LNCAP (cell line): ENCODE measurements around the gene BSND.

Experiments used
- TF ChIP-seq, protein P1 (sequence below): fragments of 450-650 bp; IDR thresholded peaks from 2 replicates; pipeline ENCODE4 v1.5.1; 2017; ENCODE audit warnings: mild to moderate bottlenecking

BSND gene

DNA sequence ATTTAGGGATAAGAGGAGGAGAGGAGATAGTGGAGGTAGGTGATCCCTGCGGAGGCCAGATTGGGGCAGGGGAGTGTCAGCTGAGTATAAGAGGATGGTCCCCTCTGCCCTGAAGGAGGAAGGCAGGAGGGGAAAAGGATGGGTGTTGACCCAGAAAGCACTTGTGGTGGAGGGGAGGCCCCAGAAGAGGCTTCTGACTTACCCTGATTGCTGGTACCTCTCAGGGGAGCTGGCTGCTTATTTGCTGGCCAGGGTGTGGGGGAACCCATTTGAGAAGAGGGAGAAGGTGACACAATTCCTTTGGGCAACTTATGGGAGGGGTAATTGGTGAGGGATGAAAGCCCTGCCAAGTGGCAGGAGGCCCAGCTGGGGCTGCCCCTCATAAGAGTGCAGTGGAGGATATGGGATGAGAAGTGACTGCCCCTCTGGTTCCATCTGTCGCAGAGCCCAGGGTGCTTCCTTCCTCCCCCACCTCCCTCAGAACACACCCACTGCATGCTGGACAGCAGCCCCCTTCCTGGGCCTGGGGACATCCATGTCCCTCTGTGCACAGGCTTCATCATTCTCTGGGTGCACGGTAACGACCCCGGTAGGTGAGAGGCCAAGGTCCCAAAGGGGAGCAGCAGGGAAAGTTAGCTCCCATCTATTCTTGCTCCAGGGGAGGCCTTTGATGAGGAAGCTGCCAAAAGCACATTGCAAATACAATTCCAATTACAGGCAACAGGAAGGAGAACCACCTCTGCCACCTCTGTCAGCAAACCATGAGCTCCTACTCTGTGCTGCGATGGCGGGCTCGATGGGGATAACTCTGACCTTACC is 39.2 kb downstream of the BSND start:
- TF ChIP-seq, protein P1, sequence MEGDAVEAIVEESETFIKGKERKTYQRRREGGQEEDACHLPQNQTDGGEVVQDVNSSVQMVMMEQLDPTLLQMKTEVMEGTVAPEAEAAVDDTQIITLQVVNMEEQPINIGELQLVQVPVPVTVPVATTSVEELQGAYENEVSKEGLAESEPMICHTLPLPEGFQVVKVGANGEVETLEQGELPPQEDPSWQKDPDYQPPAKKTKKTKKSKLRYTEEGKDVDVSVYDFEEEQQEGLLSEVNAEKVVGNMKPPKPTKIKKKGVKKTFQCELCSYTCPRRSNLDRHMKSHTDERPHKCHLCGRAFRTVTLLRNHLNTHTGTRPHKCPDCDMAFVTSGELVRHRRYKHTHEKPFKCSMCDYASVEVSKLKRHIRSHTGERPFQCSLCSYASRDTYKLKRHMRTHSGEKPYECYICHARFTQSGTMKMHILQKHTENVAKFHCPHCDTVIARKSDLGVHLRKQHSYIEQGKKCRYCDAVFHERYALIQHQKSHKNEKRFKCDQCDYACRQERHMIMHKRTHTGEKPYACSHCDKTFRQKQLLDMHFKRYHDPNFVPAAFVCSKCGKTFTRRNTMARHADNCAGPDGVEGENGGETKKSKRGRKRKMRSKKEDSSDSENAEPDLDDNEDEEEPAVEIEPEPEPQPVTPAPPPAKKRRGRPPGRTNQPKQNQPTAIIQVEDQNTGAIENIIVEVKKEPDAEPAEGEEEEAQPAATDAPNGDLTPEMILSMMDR: no peak

DNA sequence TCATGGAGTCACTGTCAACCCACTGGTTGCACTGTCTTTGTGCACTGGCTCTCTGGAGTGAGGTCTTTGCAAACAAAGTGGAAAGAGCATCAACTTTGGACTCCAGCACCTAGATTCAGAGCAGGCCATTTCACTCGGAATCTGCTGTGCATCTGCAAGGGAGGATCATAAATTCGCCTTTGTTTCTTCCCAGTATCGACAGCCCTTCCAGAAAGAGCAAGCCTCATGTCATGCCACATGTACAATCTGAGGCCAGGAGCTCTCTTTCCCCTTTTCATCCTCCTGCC is 39.8 kb downstream of the BSND start:
- TF ChIP-seq, protein P1: no peak

DNA sequence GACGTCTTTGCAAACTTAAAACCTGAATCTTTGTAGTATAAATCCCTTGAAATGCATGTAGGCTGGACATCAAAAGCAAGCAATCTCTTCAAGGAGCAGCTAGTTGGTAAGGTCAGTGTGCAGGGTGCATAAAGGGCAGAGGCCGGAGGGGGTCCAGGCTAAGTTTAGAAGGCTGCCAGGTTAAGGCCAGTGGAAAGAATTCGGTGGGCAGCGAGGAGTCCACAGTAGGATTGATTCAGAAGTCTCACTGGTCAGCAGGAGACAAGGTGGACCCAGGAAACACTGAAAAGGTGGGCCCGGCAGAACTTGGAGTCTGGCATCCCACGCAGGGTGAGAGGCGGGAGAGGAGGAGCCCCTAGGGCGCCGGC is 40.2 kb downstream of the BSND start:
- TF ChIP-seq, protein P1: no peak

DNA sequence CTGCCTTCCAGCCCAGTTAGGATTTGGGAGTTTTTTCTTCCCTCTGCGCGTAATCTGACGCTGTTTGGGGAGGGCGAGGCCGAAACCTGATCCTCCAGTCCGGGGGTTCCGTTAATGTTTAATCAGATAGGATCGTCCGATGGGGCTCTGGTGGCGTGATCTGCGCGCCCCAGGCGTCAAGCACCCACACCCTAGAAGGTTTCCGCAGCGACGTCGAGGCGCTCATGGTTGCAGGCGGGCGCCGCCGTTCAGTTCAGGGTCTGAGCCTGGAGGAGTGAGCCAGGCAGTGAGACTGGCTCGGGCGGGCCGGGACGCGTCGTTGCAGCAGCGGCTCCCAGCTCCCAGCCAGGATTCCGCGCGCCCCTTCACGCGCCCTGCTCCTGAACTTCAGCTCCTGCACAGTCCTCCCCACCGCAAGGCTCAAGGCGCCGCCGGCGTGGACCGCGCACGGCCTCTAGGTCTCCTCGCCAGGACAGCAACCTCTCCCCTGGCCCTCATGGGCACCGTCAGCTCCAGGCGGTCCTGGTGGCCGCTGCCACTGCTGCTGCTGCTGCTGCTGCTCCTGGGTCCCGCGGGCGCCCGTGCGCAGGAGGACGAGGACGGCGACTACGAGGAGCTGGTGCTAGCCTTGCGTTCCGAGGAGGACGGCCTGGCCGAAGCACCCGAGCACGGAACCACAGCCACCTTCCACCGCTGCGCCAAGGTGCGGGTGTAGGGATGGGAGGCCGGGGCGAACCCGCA is 40.8 kb downstream of the BSND start, which contains the start of gene PCSK9:
TSS of gene PCSK9 (plus strand) at position 207 of the 741 bp plus-strand sequence. CDS start at position 497, 290 bp downstream.
- TF ChIP-seq, protein P1: no peak

DNA sequence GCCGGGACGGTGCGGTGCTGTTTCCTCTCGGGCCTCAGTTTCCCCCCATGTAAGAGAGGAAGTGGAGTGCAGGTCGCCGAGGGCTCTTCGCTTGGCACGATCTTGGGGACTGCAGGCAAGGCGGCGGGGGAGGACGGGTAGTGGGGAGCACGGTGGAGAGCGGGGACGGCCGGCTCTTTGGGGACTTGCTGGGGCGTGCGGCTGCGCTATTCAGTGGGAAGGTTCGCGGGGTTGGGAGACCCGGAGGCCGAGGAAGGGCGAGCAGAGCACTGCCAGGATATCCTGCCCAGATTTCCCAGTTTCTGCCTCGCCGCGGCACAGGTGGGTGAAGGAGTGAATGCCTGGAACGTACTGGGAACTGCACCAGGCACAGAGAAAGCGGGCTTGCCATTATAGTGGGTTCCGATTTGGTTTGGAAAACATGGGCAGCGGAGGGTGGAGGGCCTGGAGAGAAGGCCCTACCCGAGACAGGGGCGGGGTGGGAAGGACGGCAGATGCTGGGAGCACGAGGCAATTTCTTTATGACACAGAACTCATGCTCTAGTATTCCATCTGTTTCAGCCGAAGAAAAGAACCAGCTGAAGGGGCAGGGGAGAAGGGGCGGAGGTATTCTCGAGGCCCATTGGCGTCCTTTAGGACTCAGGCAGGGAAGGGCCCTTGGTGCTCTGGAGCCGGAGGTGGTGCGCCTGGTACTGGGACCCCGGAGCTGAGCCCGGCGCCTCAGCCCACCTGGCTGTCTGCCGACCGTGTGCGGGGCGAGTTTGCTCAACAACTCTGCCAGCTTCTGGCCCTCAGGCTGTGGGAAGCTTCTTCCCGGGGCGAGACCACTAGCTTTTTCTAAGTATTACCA is 41.6 kb downstream of the BSND start:
- TF ChIP-seq, protein P1: no peak

DNA sequence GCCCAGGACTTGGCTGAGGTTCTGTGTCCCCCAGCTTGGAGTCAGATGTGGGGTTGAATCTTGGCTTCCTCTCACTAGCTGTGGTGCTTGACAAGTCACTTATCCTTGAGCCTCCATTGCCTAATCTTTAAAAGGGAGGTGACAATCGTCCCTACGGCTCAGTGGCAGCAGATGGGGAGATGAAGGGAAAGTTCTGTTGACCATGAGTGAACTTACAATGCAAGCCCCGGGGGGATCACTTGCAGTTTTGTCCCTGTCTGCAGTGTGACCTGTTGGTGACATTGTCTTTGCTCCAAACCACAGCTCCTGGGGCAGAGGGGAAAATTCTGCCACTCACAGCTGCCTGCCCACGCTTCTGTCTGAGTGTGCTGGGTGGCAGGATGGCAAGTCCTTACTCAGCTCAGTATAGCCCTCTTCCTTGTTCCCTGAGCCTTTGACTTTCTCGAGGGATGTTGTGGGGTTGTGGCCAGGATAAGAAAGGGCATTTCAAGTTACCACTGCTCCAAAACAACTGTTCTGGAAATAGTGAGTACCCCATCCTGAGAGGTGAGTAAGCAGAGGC is 42.3 kb downstream of the BSND start:
- TF ChIP-seq, protein P1: no peak

DNA sequence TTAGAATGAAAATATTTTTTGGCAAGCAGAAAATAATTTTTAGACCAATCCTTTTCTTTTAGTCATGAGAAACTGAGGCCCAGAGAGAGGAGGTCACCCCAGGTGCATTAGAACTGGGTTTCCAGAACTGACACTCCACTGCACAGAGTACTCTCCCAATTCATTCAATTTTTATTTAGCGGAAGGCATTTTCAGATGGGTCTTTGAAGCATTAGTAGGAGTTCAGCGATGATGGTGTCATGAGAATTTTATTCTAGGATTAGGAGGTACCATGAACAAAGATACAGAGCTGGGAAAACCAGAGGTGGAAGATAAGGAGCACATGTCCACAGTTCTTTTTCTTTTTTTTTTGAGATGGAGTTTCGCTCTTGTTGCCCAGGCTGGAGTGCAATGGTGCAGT is 42.9 kb downstream of the BSND start:
- TF ChIP-seq, protein P1: no peak
